H9 (cell line): ENCODE data around the gene TCERG1L. TPM values are rescaled to one million over a fixed set of nuclear protein-coding genes. Genes with fewer than 3 reads are reported as not detected.

ENCODE experiments used
- DNase-seq: peaks from one replicate; pipeline ENCODE4 v3.0.0-alpha.2; 2017
- H2AFZ ChIP-seq: one replicate; pipeline ENCODE4 v1.6.1; 2013; ENCODE audit warnings: mild to moderate bottlenecking, low read length, control low read depth, moderate library complexity
- H2AK5ac ChIP-seq: 2 replicates; pipeline ENCODE4 v1.6.1; 2013; ENCODE audit warnings: low read length, control low read depth, mixed read lengths; ENCODE audit not compliant: insufficient read length
- H2BK120ac ChIP-seq: one replicate; pipeline ENCODE4 v1.6.1; 2013; ENCODE audit warnings: low read depth, mild to moderate bottlenecking, low read length, control low read depth, inconsistent platforms; ENCODE audit not compliant: poor library complexity, severe bottlenecking
- H2BK12ac ChIP-seq: 2 replicates; pipeline ENCODE4 v1.6.1; 2013; ENCODE audit warnings: low read length, control low read depth, mixed read lengths, low read depth; ENCODE audit not compliant: insufficient read length
- H2BK15ac ChIP-seq: 2 replicates; pipeline ENCODE4 v1.6.1; 2013; ENCODE audit warnings: low read depth, low read length, control low read depth
- H2BK20ac ChIP-seq: one replicate; pipeline ENCODE4 v1.6.1; 2013; ENCODE audit warnings: low read depth, mild to moderate bottlenecking, low read length, control low read depth, inconsistent platforms; ENCODE audit not compliant: poor library complexity, severe bottlenecking
- H2BK5ac ChIP-seq: 2 replicates; pipeline ENCODE4 v1.6.1; 2013; ENCODE audit warnings: low read length, control low read depth, mixed read lengths; ENCODE audit not compliant: insufficient read length
- H3K14ac ChIP-seq: 2 replicates; pipeline ENCODE4 v1.6.1; 2013; ENCODE audit warnings: low read length, control low read depth; ENCODE audit not compliant: insufficient read depth
- H3K18ac ChIP-seq: 2 replicates; pipeline ENCODE4 v1.6.1; 2013; ENCODE audit warnings: low read depth, mild to moderate bottlenecking, mixed read lengths, low read length, control low read depth; ENCODE audit not compliant: insufficient read length
- H3K23ac ChIP-seq: 2 replicates; pipeline ENCODE4 v1.6.1; 2013; ENCODE audit warnings: low read length, control low read depth, mixed read lengths, low read depth; ENCODE audit not compliant: insufficient read length
- H3K23me2 ChIP-seq: 2 replicates; pipeline ENCODE4 v1.6.1; 2013; ENCODE audit warnings: low read depth, mild to moderate bottlenecking, mixed read lengths, low read length, control low read depth; ENCODE audit not compliant: insufficient read length, poor library complexity, severe bottlenecking
- H3K27ac ChIP-seq: 2 replicates; pipeline ENCODE4 v1.5.1; 2013; ENCODE audit warnings: low read length, control low read depth, mixed read lengths, low read depth; ENCODE audit not compliant: insufficient read length
- H3K27me3 ChIP-seq: 2 replicates; pipeline ENCODE4 v1.6.1; 2013; ENCODE audit warnings: low read length, control low read depth, inconsistent platforms; ENCODE audit not compliant: insufficient read depth
- H3K4ac ChIP-seq: 2 replicates; pipeline ENCODE4 v1.6.1; 2013; ENCODE audit warnings: low read depth, mild to moderate bottlenecking, control low read depth, inconsistent platforms, low read length, moderate library complexity
- H3K4me1 ChIP-seq: 2 replicates; pipeline ENCODE4 v1.6.1; 2013; ENCODE audit warnings: low read length, control low read depth, inconsistent platforms; ENCODE audit not compliant: insufficient read depth
- H3K4me2 ChIP-seq: 2 replicates; pipeline ENCODE4 v1.6.1; 2013; ENCODE audit warnings: low read length, control low read depth, mixed read lengths; ENCODE audit not compliant: insufficient read length, insufficient read depth
- H3K56ac ChIP-seq: 2 replicates; pipeline ENCODE4 v1.6.1; 2013; ENCODE audit warnings: low read depth, mild to moderate bottlenecking, mixed read lengths, low read length, control low read depth; ENCODE audit not compliant: insufficient read length
- H3K79me1 ChIP-seq: 2 replicates; pipeline ENCODE4 v1.6.1; 2013; ENCODE audit warnings: low read depth, mild to moderate bottlenecking, moderate library complexity, low read length, control low read depth, inconsistent platforms; ENCODE audit not compliant: insufficient read depth, poor library complexity, severe bottlenecking
- H3K79me2 ChIP-seq: 2 replicates; pipeline ENCODE4 v1.6.1; 2013; ENCODE audit warnings: low read length, control low read depth, inconsistent platforms; ENCODE audit not compliant: insufficient read depth
- H3K9ac ChIP-seq: 2 replicates; pipeline ENCODE4 v1.6.1; 2013; ENCODE audit warnings: low read length, control low read depth, mixed read lengths; ENCODE audit not compliant: insufficient read length; ENCODE audit errors: extremely low read depth
- H3K9me3 ChIP-seq: one replicate; pipeline ENCODE4 v1.6.1; 2013; ENCODE audit warnings: low read depth, low read length, inconsistent platforms; ENCODE audit not compliant: control insufficient read depth
- H3T11ph ChIP-seq: one replicate; pipeline ENCODE4 v1.6.1; 2013; ENCODE audit warnings: mild to moderate bottlenecking, low read length, control low read depth, inconsistent platforms
- H4K20me1 ChIP-seq: one replicate; pipeline ENCODE4 v1.6.1; 2013; ENCODE audit not compliant: control insufficient read depth, insufficient read length, insufficient read depth
- H4K5ac ChIP-seq: 2 replicates; pipeline ENCODE4 v1.6.1; 2013; ENCODE audit warnings: low read depth, mild to moderate bottlenecking, mixed read lengths, low read length, control low read depth; ENCODE audit not compliant: insufficient read length
- H4K8ac ChIP-seq: replicated peaks from 2 replicates; pipeline ENCODE4 v1.6.1; 2013; ENCODE audit warnings: low read length, control low read depth, mixed read lengths, low read depth; ENCODE audit not compliant: insufficient read length
- H4K91ac ChIP-seq: 2 replicates; pipeline ENCODE4 v1.6.1; 2013; ENCODE audit warnings: low read depth, mild to moderate bottlenecking, moderate library complexity, mixed read lengths, low read length, control low read depth; ENCODE audit not compliant: insufficient read length
- H3K27ac Mint-ChIP-seq, 3 experiments: 2 replicates in 2 of 3; 3 replicates in 1 of 3; pipeline ENCODE4 v1.8.0; 2020 to 2021; ENCODE audit warnings: mixed read lengths in 3 of 3, mild to moderate bottlenecking in 1 of 3, moderate library complexity in 1 of 3
- H3K27me3 Mint-ChIP-seq: 2 replicates; pipeline ENCODE4 v1.8.0; 2021; ENCODE audit warnings: low read depth, mild to moderate bottlenecking, moderate library complexity, mixed read lengths
- H3K36me3 Mint-ChIP-seq, 3 experiments: 2 replicates in 2 of 3; 3 replicates in 1 of 3; pipeline ENCODE4 v1.8.0; 2020 to 2021; ENCODE audit warnings: low read depth in 3 of 3, mixed read lengths in 3 of 3; ENCODE audit not compliant: insufficient read depth in 1 of 3
- H3K4me1 Mint-ChIP-seq, 2 experiments: 2 replicates each; pipeline ENCODE4 v1.8.0; 2020; ENCODE audit warnings: mixed read lengths in 2 of 2
- H3K4me3 Mint-ChIP-seq, 2 experiments: 2 replicates in 1 of 2; 3 replicates in 1 of 2; pipeline ENCODE4 v1.8.0; 2020 to 2021; ENCODE audit warnings: mild to moderate bottlenecking in 2 of 2, mixed read lengths in 2 of 2, moderate library complexity in 1 of 2
- H3K9me3 Mint-ChIP-seq, 2 experiments: 2 replicates in 1 of 2; 3 replicates in 1 of 2; pipeline ENCODE4 v1.8.0; 2020; ENCODE audit warnings: mild to moderate bottlenecking in 2 of 2, mixed read lengths in 2 of 2, moderate library complexity in 1 of 2
- WGBS: extraction: QIAGEN DNeasy Blood & Tissue Kit; methylation state at CpG from one replicate; pipeline ENCODE4 v1.1.7; 2013; ENCODE audit warnings: missing lambda C conversion rate, low lambda C conversion rate, mixed read lengths; ENCODE audit not compliant: insufficient read length; ENCODE audit errors: extremely low coverage; 5-methylcytosine and 5-hydroxymethylcytosine counted together
- total RNA-seq: library from RNA; stranded (reverse); gene quantifications from 2 replicates; pipeline ENCODE4 v1.2.1, GENCODE V29; 2021
- TF ChIP-seq, protein P1 (sequence below): fragments of 200-600 bp; sonication (generic); conservative IDR thresholded peaks from 3 replicates; pipeline ENCODE4 v1.8.0; 2021; ENCODE audit warnings: antibody characterized with exemption, mild to moderate bottlenecking

Gene TCERG1L
- total RNA-seq, 1 experiment from 2014 or later, result 3.3 TPM

DNA sequence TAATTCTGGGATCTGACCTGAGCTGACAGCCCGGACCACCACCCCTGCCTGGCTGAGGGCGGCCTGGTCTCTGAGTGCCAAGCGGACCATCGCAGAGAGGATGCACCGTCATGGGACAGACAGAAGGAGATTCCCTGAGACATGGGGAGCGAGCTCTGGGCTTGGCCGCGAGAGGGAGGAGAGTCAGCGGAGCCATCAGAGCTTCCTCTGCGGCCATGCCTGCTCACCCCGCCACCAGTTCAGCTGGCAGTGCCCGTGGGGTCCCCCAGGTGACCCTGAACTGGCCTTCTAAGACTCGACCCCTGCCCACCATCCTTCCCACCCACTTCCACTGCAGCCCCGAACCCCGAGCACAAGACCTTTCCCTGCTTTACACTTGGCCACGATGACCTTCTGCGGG is 152.8 kb downstream of the TCERG1L start:
- Histone ChIP-seq H4K20me1 (no peaks in the 10 kb centered on the region), H3K79me1 (no peaks in the 10 kb centered on the region), H3K4me1 (no peaks in the 10 kb centered on the region), H3K79me2 (no peaks in the 10 kb centered on the region), H3T11ph (no peak overlapping the region), H2BK20ac (no peak overlapping the region), H2BK12ac (no peak overlapping the region), H3K18ac (no peak overlapping the region), H2BK5ac (no peak overlapping the region), H3K4ac (no peak overlapping the region), H3K56ac (no peak overlapping the region), H3K4me2 (no peak overlapping the region), H2AFZ (no peak overlapping the region), H3K14ac (peak overlapping the region; percentile 13; the same call in 1 of the 2 replicates), H3K9me3 (no peaks in the 10 kb centered on the region), H4K91ac (no peak overlapping the region), H3K27me3 (no peaks in the 10 kb centered on the region), H2BK15ac (no peak overlapping the region), H4K8ac (no peak overlapping the region), H2BK120ac (no peak overlapping the region), H2AK5ac (no peak overlapping the region), H3K9ac (no peak overlapping the region), H3K23ac (no peak overlapping the region), H3K23me2 (no peaks in the 10 kb centered on the region), H4K5ac (no peak overlapping the region), H3K27ac (no peak overlapping the region)
- no peaks in the 10 kb centered on the region; a peak in 2 of 7 replicates for H3K36me3 Mint-ChIP-seq
- H3K9me3 Mint-ChIP-seq, result no peaks in the 10 kb centered on the region
- TF ChIP-seq, protein P1, sequence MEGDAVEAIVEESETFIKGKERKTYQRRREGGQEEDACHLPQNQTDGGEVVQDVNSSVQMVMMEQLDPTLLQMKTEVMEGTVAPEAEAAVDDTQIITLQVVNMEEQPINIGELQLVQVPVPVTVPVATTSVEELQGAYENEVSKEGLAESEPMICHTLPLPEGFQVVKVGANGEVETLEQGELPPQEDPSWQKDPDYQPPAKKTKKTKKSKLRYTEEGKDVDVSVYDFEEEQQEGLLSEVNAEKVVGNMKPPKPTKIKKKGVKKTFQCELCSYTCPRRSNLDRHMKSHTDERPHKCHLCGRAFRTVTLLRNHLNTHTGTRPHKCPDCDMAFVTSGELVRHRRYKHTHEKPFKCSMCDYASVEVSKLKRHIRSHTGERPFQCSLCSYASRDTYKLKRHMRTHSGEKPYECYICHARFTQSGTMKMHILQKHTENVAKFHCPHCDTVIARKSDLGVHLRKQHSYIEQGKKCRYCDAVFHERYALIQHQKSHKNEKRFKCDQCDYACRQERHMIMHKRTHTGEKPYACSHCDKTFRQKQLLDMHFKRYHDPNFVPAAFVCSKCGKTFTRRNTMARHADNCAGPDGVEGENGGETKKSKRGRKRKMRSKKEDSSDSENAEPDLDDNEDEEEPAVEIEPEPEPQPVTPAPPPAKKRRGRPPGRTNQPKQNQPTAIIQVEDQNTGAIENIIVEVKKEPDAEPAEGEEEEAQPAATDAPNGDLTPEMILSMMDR, result no peak
- no peak for DNase-seq
- H3K27ac Mint-ChIP-seq, result peak overlapping the region in 1 of 3 experiments; percentile 42; a peak in 1 of 7 replicates
- peaks cover 15 to 22% of the 10 kb centered on the region in 2 experiments for H3K4me1 Mint-ChIP-seq
- no peak overlapping the region for H3K4me3 Mint-ChIP-seq
- WGBS, result no CpG with 5 or more reads among the region's 17 CpGs
- no peaks in the 10 kb centered on the region; the same call in 1 of the 2 replicates for H3K27me3 Mint-ChIP-seq
